GM21619 (cell line): Measurements from ENCODE around the gene DNMBP.
"Not testable (repeated sequence)": the region's sequence is repeated elsewhere in the genome, so short reads cannot be mapped to it uniquely, and the experiment has no call there.

Source experiments
- ATAC-seq: cut with Tn5 transposase; IDR thresholded peaks from one replicate; pipeline ENCODE4 v1.9.1; 2021; ENCODE audit not compliant: unreplicated experiment

Gene DNMBP

GRCh38 chr10:99993701-99994689, 15.8 kb downstream of the DNMBP start:
- ATAC-seq, result peak; percentile 87

DNA sequence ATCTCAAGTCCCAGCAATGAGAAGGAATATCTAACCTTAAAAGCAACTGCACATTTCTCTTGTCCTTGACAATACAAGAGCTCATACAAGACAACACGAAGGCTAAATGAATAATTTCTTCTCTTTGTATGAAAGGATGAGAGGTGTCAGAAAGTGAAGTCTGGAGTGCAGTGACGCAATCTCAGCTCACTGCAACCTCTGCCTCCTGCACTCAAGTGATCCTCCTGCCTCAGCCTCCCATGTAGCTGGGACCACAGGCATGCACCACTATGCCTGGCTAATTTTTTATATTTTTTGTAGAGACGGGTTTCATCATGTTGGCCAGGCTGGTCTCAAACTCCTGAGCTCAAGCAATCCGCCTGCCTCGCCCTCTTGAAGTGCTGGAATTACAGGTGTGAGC, 24.1 kb downstream of the DNMBP start:
- not testable (repeated sequence) for ATAC-seq

GRCh38 chr10:99984211-99985034, 25.3 kb downstream of the DNMBP start:
- no peak for ATAC-seq

DNA sequence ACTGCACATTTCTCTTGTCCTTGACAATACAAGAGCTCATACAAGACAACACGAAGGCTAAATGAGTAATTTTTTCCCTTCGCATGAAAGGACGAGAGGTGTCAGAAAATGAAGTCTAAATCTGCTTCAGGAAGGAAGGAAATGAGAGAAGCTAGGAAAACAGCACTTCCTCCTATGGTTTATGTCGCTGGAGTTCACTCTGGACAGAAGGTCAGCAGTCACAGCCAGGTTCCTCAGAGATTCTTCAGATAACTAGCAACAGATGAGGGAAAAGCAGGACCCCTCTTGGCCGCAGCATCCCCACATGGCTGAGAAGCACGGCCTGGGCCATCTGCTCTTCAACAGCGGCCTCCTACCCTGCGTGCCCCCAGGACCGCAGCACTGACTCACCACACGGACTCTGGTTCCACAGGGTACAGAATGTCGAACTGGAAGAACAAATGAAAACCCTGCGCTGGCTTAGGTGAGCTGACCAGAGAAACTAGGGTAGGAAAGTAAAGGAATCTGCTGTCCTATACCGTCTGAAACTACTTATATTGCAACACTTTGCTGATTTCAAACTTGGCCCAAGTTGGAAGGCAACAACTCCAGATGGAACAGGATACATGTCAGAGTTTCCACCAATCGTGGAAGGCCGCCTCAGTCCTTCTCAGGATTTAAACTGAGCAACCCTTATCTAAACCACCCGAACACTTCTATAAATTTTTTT, 26.3 kb downstream of the DNMBP start:
- ATAC-seq, result peak; percentile 38

DNA sequence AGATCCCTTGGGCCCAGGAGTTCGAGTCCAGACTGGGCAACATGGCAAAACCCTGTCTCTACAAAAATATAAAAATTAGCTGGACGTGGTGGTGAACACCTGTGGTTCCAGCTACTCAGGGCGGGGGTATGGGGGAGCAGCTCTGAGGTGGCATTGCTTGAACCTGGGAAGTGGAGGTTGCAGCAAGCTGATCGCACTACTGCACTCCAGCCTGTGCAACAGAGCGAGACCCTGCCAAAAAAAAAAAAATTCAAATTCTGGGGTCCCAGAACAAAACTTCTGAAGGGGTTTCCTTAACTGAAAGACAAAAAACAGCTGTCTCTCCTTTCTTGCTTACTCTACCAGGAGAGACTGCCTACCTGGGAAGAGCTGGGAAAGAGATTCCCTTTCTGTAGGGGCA, 27.0 kb downstream of the DNMBP start:
- ATAC-seq, result no peak

- ATAC-seq, result no peak
These were observed 28.1 kb downstream of the DNMBP start for GRCh38 chr10:99981581-99982199.

DNA sequence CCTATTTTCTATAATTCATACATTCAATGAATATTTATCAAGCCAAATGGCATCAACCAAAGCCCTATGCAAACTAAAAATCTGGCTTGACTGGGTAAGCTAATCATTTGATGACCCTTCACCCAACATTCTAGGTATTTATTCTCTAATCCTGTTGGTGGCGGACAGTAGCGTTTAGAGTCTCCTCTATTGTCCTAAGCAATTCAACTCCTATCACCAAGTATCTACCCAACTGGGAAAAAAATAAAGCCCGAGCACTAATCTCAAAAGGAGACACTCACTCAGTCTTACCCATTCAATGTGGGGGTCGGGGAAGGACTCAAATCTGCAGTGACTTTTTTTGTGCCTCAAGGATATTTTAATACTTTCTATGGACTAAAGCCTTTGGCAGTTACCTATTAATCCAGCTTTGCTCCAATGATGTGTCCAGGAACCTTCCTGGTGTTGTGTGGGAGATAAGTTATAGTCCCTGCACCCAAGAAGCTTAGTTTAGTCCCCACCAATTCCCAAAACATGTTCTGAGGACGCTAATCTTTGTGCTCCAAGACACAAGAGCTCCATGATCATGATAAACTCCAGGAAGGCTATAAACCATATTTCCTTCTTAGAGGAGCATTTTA, 30.6 kb downstream of the DNMBP start:
- ATAC-seq, result no peak

DNA sequence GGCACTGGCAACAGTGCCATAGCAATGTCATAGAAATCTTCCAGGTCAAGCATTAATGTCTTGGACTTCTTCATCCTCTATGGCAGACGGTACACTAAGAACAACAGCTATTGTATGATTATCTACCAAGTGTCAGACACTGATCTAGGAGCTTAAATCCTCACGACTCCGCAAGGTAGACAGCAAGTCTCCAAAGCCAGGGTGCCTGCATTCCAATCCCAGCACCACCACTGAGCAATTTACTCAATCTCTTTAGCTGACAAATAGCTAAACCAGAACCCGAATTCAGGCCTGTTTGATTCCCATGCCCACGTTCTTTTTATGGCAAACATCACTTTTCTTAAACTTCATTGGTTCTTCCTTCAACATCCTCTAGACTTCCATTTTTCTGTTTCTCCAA, 31.8 kb downstream of the DNMBP start:
- ATAC-seq, result no peak

- no peak for ATAC-seq
These were observed 32.7 kb downstream of the DNMBP start for GRCh38 chr10:99976886-99977665.

GRCh38 chr10:99975942-99976809, 33.6 kb downstream of the DNMBP start:
- no peak for ATAC-seq

- no peak for ATAC-seq
These were observed 34.5 kb downstream of the DNMBP start for GRCh38 chr10:99975106-99975829.

- ATAC-seq, result no peak
These were observed 36.6 kb downstream of the DNMBP start for GRCh38 chr10:99973190-99973589.

DNA sequence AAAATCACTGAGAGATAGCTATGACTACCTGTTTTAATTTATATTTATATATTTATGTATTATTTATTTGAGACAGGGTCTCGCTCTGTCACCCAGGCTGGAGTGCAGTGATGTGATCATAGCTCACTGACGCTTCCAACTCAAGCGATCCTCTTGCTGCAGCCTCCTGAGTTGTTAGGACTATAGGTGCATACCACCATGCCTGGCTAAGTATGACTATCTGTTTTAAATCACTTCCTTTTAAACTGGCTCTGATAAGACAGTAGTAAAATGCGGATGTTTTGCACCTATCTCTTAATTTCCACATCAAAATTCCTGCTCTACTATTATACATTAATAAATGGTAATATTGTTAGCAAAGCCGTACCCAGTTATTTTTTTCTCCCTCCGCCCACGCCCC, 41.8 kb downstream of the DNMBP start:
- ATAC-seq, result no peak

GRCh38 chr10:99966306-99966705, 43.4 kb downstream of the DNMBP start:
- ATAC-seq, result no peak

GRCh38 chr10:99965700-99966099, 44.0 kb downstream of the DNMBP start:
- no peak for ATAC-seq

- ATAC-seq, result no peak
These were observed 45.0 kb downstream of the DNMBP start for GRCh38 chr10:99964791-99965190.

DNA sequence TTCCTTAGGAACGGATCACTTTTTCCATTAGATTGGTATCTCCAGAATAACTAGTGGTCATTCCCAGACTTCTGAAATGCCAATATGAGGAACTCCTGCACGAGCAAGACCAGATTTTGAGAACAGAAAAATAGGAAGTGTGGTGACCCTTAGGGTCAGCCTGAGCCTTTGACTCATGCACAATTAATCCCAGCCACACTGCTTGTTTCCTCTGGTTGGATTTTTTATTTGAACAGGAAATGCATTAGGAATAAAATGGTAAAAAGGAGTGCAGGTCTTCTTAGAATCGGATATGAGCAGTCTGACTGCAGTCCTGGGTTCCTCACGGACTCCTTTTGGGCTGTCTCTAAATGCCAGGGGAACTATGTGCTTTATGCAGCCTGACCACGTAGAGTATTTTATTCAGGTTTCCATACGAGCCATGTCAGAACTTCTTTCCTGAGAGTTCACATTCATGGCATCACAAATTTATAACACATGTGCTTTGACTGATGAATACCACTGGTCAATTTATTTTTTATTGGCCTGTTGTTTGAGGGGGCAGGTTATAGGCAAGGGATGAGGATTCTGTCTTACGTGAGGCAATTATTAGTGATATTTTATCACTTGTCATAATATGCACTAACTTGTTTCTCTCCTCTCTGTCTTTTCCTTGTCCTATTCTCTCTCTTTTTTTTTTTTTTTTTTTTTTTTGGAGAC, 46.1 kb downstream of the DNMBP start:
- not testable (repeated sequence) for ATAC-seq
